Vagina (tissue), 2 donors: ENCODE data around the gene MINDY3.

Experiments
- CTCF ChIP-seq, 3 experiments: fragments of 450-650 bp in 2 of 3; fragments of 200-600 bp in 1 of 3; sonication (generic) in 1 of 3; IDR thresholded peaks; one replicate each; pipeline ENCODE4 v1.5.1; 2017 to 2019; ENCODE audit warnings: antibody characterized with exemption in 3 of 3, mild to moderate bottlenecking in 2 of 3, moderate library complexity in 2 of 3
- POLR2A ChIP-seq, 2 donors: fragments of 450-650 bp; IDR thresholded peaks; one replicate each; pipeline ENCODE4 v1.6.1; 2017; ENCODE audit warnings: antibody characterized with exemption in 2 of 2, mild to moderate bottlenecking in 2 of 2, moderate library complexity in 2 of 2
- POLR2AphosphoS5 ChIP-seq, 2 donors: sonication (generic); formaldehyde crosslinking; IDR thresholded peaks; one replicate each; pipeline ENCODE4 v1.9.0; 2017; ENCODE audit warnings: antibody characterized with exemption in 2 of 2, mild to moderate bottlenecking in 2 of 2, low read depth in 1 of 2; ENCODE audit not compliant: insufficient read depth in 1 of 2

- TF ChIP-seq CTCF (IDR thresholded peaks at IDR 0.05) (no peak), POLR2A (IDR thresholded peaks at IDR 0.05) (no peak), POLR2AphosphoS5 (IDR thresholded peaks at IDR 0.05; ENCODE audit: insufficient read depth in 1 of 2, low read depth in 1 of 2) (no peak)
Measured at GRCh38 chr10:15758618-15759017, 101.7 kb downstream of the MINDY3 start.
